ENCODE data around the gene PLB1. TPM values are rescaled to one million over a fixed set of nuclear protein-coding genes. Genes with fewer than 3 reads are reported as not detected.

PLB1 gene
- total and polyA plus RNA-seq, 2 donors (not counting 1 experiment from before 2014, with no cell fraction given): 0.25 to 0.51 TPM

DNA sequence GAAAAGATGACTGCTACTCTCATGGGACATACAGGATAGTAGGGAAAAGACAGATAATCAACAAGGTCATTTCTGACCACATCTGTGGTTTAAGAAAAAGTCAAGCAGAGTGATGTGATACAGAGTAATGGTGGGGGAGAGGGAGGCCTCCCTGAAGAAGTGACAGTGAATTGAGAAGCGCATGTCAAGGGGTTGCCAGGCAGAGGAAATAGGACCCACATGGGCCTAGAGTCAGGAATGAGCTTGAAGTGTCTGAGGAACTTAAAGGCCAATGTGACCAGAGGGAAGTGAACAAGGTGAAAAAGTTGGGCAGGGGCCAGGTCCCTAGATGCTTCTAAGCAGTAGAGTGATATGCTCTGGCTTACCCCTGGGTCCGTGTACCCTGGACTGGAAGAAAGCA, 142.2 kb downstream of the PLB1 start:
- CTCF ChIA-PET: no interaction called here
- H3K4me3 ChIP-seq (ENCODE audit: control extremely low read depth in 1 of 5, extremely low read depth in 1 of 5, insufficient read depth in 1 of 5, low read depth in 2 of 5, low read length in 4 of 5): no peak overlapping the region
- Mint-ChIP-seq H3K4me3 (no peak overlapping the region), H3K9me3 (ENCODE audit: insufficient read depth) (no peaks in the 10 kb centered on the region), H3K4me1 (no peaks in the 10 kb centered on the region), H3K27ac (no peak overlapping the region), H3K27me3 (no peaks in the 10 kb centered on the region)
- POLR2A ChIA-PET: no interaction called here
- DNase-seq: no peak
- no peak for TF ChIP-seq EZH2 (IDR thresholded peaks at IDR 0.05; ENCODE audit: borderline replicate concordance, insufficient read depth, low read depth, low read length, poor library complexity, severe bottlenecking)
- TF ChIP-seq, protein P1, sequence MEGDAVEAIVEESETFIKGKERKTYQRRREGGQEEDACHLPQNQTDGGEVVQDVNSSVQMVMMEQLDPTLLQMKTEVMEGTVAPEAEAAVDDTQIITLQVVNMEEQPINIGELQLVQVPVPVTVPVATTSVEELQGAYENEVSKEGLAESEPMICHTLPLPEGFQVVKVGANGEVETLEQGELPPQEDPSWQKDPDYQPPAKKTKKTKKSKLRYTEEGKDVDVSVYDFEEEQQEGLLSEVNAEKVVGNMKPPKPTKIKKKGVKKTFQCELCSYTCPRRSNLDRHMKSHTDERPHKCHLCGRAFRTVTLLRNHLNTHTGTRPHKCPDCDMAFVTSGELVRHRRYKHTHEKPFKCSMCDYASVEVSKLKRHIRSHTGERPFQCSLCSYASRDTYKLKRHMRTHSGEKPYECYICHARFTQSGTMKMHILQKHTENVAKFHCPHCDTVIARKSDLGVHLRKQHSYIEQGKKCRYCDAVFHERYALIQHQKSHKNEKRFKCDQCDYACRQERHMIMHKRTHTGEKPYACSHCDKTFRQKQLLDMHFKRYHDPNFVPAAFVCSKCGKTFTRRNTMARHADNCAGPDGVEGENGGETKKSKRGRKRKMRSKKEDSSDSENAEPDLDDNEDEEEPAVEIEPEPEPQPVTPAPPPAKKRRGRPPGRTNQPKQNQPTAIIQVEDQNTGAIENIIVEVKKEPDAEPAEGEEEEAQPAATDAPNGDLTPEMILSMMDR (IDR thresholded peaks at IDR 0.05): no peak
- no peaks in the 10 kb centered on the region for H4K20me1 ChIP-seq (ENCODE audit: control insufficient read depth, insufficient read depth, low read length, poor library complexity, severe bottlenecking)
- no peaks in the 10 kb centered on the region for H3K79me2 ChIP-seq (ENCODE audit: control insufficient read depth, insufficient read depth, low read length)
- no peak for ATAC-seq (ENCODE audit: low read depth)
- no peak overlapping the region for H2AFZ ChIP-seq (ENCODE audit: insufficient read depth, low read depth, low read length, poor library complexity, severe bottlenecking)
- intact Hi-C loops (cut with micrococcal nuclease): no loop called here
- WGBS (ENCODE audit: insufficient coverage): 89% methylated on average over 2 of the region's 2 CpGs
- no peaks in the 10 kb centered on the region for H3K4me1 ChIP-seq (ENCODE audit: control insufficient read depth in 2 of 2, insufficient read depth in 2 of 2, low read length in 2 of 2)
- no peaks in the 10 kb centered on the region for H3K36me3 ChIP-seq (replicated peaks in 1 of 2; ENCODE audit: control extremely low read depth in 1 of 2, control insufficient read depth in 1 of 2, extremely low read depth in 1 of 2, insufficient read depth in 2 of 2, low read length in 1 of 2)
- no peak overlapping the region for H3K9ac ChIP-seq (ENCODE audit: low read length)
- no peaks in the 10 kb centered on the region for H3K9me3 ChIP-seq (ENCODE audit: control extremely low read depth in 1 of 3, control insufficient read depth in 2 of 3, insufficient read depth in 1 of 3, low read length in 2 of 3)
- no peaks in the 10 kb centered on the region for H3K27me3 ChIP-seq (replicated peaks in 1 of 4; ENCODE audit: control extremely low read depth in 1 of 4, control insufficient read depth in 3 of 4, insufficient read depth in 4 of 4, low read length in 3 of 4)
- H3K27ac ChIP-seq (ENCODE audit: low read length in 2 of 2): no peak overlapping the region
- H3K4me2 ChIP-seq (replicated peaks; ENCODE audit: low read depth, low read length, poor library complexity, severe bottlenecking): no peak overlapping the region

DNA sequence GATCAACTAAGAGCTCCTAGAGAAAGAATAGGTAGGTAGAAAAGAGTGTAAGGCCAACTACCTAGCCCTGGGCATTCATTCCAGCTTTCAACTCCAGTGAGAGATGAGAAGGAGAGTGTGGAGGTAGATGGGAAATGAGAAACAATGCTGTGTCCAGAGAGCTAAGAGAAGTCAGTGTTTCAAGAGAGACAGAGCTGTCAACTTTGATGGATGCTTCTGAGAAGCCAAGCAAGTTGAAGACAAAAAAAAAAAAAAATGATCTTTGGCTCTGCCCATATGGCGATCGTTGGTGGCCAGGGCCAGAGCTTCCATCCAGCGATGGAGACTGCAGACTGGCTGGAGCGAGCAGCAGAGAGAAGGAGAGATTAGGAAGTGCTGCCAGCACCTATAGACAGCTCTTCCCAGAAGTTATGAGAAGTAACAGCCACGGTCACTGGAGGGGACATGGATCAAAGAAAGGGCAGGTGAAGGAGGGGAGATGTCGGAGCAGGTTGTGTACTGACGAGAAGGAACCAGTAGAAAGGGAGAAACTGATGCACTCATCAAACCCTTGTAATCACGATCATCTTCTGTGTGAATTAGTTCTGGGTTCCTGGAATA, 143.3 kb downstream of the PLB1 start:
- ChIA-PET CTCF (no interaction called here), POLR2A (no interaction called here)
- H3K9ac ChIP-seq (ENCODE audit: low read length): no peak overlapping the region
- WGBS (ENCODE audit: insufficient coverage): 85% methylated on average over 8 of the region's 8 CpGs
- no peaks in the 10 kb centered on the region for H3K9me3 Mint-ChIP-seq (ENCODE audit: insufficient read depth)
- no peaks in the 10 kb centered on the region for H3K9me3 ChIP-seq (ENCODE audit: control extremely low read depth in 1 of 3, control insufficient read depth in 2 of 3, insufficient read depth in 1 of 3, low read length in 2 of 3)
- no peak for DNase-seq
- H3K4me3 ChIP-seq (ENCODE audit: control extremely low read depth in 1 of 5, extremely low read depth in 1 of 5, insufficient read depth in 1 of 5, low read depth in 2 of 5, low read length in 4 of 5): no peak overlapping the region
- H3K4me3 Mint-ChIP-seq: no peak overlapping the region
- H3K27me3 Mint-ChIP-seq: no peaks in the 10 kb centered on the region
- H3K79me2 ChIP-seq (ENCODE audit: control insufficient read depth, insufficient read depth, low read length): no peaks in the 10 kb centered on the region
- no peak for ATAC-seq (ENCODE audit: low read depth)
- H3K36me3 ChIP-seq (replicated peaks in 1 of 2; ENCODE audit: control extremely low read depth in 1 of 2, control insufficient read depth in 1 of 2, extremely low read depth in 1 of 2, insufficient read depth in 2 of 2, low read length in 1 of 2): no peaks in the 10 kb centered on the region
- no peak overlapping the region for H3K27ac Mint-ChIP-seq
- no peaks in the 10 kb centered on the region for H4K20me1 ChIP-seq (ENCODE audit: control insufficient read depth, insufficient read depth, low read length, poor library complexity, severe bottlenecking)
- H2AFZ ChIP-seq (ENCODE audit: insufficient read depth, low read depth, low read length, poor library complexity, severe bottlenecking): no peak overlapping the region
- H3K4me1 ChIP-seq (ENCODE audit: control insufficient read depth in 2 of 2, insufficient read depth in 2 of 2, low read length in 2 of 2): no peaks in the 10 kb centered on the region
- intact Hi-C loops (cut with micrococcal nuclease): no loop called here
- H3K4me1 Mint-ChIP-seq: no peaks in the 10 kb centered on the region
- no peak overlapping the region for H3K27ac ChIP-seq (ENCODE audit: low read length in 2 of 2)
- H3K4me2 ChIP-seq (replicated peaks; ENCODE audit: low read depth, low read length, poor library complexity, severe bottlenecking): no peak overlapping the region
- no peak for TF ChIP-seq EZH2 (IDR thresholded peaks at IDR 0.05; ENCODE audit: borderline replicate concordance, insufficient read depth, low read depth, low read length, poor library complexity, severe bottlenecking)
- TF ChIP-seq, protein P1 (IDR thresholded peaks at IDR 0.05): no peak
- no peaks in the 10 kb centered on the region for H3K27me3 ChIP-seq (replicated peaks in 1 of 4; ENCODE audit: control extremely low read depth in 1 of 4, control insufficient read depth in 3 of 4, insufficient read depth in 4 of 4, low read length in 3 of 4)
